Measurements from ENCODE around the gene OGFR.

Gene OGFR

DNA sequence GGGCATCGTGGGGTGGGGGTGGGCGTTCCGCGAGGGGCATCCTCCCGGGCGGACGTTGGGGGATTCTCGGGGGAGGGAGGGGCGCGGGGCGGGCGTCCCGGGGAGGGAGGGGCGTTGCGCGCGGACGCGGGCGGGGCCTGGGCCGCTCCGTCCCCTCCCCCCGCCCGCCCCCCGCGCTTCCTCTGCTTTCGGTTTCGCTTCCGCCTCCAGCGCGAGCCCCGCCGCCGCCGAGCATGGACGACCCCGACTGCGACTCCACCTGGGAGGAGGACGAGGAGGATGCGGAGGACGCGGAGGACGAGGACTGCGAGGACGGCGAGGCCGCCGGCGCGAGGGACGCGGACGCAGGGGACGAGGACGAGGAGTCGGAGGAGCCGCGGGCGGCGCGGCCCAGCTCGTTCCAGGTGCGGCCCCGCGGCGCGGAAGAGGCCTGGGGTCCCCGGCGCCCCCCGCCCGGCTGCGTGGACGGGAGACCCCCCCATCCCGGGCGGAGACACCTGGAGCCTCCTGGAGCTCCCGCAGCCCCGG is at the start of gene OGFR:
TSS of gene OGFR (plus strand) at position 209 of the 528 bp plus-strand sequence. CDS start at position 234, 25 bp downstream.
- peak within 1 kb of the TSS; percentile 94 for H3K27ac ChIP-seq
- TF ChIP-seq, protein P1, sequence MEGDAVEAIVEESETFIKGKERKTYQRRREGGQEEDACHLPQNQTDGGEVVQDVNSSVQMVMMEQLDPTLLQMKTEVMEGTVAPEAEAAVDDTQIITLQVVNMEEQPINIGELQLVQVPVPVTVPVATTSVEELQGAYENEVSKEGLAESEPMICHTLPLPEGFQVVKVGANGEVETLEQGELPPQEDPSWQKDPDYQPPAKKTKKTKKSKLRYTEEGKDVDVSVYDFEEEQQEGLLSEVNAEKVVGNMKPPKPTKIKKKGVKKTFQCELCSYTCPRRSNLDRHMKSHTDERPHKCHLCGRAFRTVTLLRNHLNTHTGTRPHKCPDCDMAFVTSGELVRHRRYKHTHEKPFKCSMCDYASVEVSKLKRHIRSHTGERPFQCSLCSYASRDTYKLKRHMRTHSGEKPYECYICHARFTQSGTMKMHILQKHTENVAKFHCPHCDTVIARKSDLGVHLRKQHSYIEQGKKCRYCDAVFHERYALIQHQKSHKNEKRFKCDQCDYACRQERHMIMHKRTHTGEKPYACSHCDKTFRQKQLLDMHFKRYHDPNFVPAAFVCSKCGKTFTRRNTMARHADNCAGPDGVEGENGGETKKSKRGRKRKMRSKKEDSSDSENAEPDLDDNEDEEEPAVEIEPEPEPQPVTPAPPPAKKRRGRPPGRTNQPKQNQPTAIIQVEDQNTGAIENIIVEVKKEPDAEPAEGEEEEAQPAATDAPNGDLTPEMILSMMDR (IDR thresholded peaks at IDR 0.05), result no peak
- H3K27me3 ChIP-seq, result no peaks in the 10 kb centered on the region
- H3K4me3 ChIP-seq (ENCODE audit: low read depth in 1 of 2, low read length in 1 of 2), result peak within 1 kb of the TSS; percentile 73 to 84
- no peaks in the 10 kb centered on the region for H3K9me3 ChIP-seq
- peaks cover 54 to 60% of the 10 kb centered on the region in 2 experiments for H3K4me1 ChIP-seq (ENCODE audit: control insufficient read depth in 1 of 2, insufficient read depth in 1 of 2, low read depth in 1 of 2, low read length in 1 of 2)
- H3K36me3 ChIP-seq, result peaks cover 52% of the 10 kb centered on the region

GRCh38 chr20:62754991-62755356 is 49.7 kb upstream of the OGFR start:
- H3K27me3 ChIP-seq, result peaks cover 19% of the 10 kb centered on the region
- H3K27ac ChIP-seq, result no peak overlapping the region
- H3K4me3 ChIP-seq (ENCODE audit: low read depth in 1 of 2, low read length in 1 of 2), result no peak overlapping the region
- TF ChIP-seq, protein P1 (IDR thresholded peaks at IDR 0.05), result no peak
- no peaks in the 10 kb centered on the region for H3K9me3 ChIP-seq
- peaks cover 0 to 8% of the 10 kb centered on the region in 2 experiments for H3K4me1 ChIP-seq (ENCODE audit: control insufficient read depth in 1 of 2, insufficient read depth in 1 of 2, low read depth in 1 of 2, low read length in 1 of 2)
- H3K36me3 ChIP-seq, result no peaks in the 10 kb centered on the region

GRCh38 chr20:62755817-62756724 is 48.6 kb upstream of the OGFR start:
- Histone ChIP-seq H3K36me3 (no peaks in the 10 kb centered on the region), H3K4me3 (ENCODE audit: low read depth in 1 of 2, low read length in 1 of 2) (no peak overlapping the region), H3K4me1 (ENCODE audit: control insufficient read depth in 1 of 2, insufficient read depth in 1 of 2, low read depth in 1 of 2, low read length in 1 of 2) (peaks cover 0 to 8% of the 10 kb centered on the region in 2 experiments), H3K9me3 (no peaks in the 10 kb centered on the region), H3K27me3 (peaks cover 19% of the 10 kb centered on the region), H3K27ac (no peak overlapping the region)
- TF ChIP-seq, protein P1 (IDR thresholded peaks at IDR 0.05), result no peak

DNA sequence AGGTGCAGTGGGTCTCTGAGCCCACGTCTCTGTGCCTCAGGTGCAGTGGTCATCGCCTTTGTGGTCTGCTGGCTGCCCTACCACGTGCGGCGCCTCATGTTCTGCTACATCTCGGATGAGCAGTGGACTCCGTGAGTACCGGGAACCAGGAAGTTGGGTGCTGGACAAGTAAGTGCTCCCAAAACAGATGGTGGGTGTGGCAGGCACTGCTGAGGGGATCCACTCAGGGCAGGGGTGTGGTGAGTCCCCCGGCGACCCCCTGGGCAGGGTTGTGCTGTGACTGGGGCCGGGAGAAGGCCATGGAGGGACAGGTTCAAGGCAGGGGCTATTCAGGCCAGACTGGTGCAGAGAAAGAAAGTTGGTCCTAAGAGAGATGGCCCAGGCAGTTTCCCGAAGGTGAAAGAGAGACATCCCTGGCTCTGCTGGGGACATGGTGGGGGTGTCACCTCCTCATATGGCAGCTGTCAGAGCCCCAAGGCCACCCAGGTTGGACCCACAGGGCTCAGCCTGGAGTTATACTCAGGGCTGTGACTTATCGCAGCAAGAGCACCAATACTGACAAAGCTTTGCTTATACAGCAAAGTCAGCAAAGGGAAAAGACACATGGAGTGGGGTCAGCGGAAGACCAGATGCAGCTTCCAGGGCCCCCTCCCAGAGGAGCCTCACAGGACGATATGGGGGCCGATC is 46.3 kb upstream of the OGFR start:
- Histone ChIP-seq H3K27ac (no peak overlapping the region), H3K9me3 (no peaks in the 10 kb centered on the region), H3K4me3 (ENCODE audit: low read depth in 1 of 2, low read length in 1 of 2) (no peak overlapping the region), H3K36me3 (no peaks in the 10 kb centered on the region), H3K4me1 (ENCODE audit: control insufficient read depth in 1 of 2, insufficient read depth in 1 of 2, low read depth in 1 of 2, low read length in 1 of 2) (no peaks in the 10 kb centered on the region), H3K27me3 (no peaks in the 10 kb centered on the region)
- TF ChIP-seq, protein P1 (IDR thresholded peaks at IDR 0.05), result no peak

GRCh38 chr20:62759981-62760431 is 44.6 kb upstream of the OGFR start:
- no peaks in the 10 kb centered on the region for H3K36me3 ChIP-seq
- TF ChIP-seq, protein P1 (IDR thresholded peaks at IDR 0.05), result no peak
- peak overlapping the region; percentile 59 for H3K27ac ChIP-seq
- no peaks in the 10 kb centered on the region for H3K4me1 ChIP-seq (ENCODE audit: control insufficient read depth in 1 of 2, insufficient read depth in 1 of 2, low read depth in 1 of 2, low read length in 1 of 2)
- no peaks in the 10 kb centered on the region for H3K9me3 ChIP-seq
- H3K4me3 ChIP-seq (ENCODE audit: low read depth in 1 of 2, low read length in 1 of 2), result no peak overlapping the region
- H3K27me3 ChIP-seq, result no peaks in the 10 kb centered on the region

Measured in neutrophil (primary cell).